D721Med (cell line): ENCODE data around the gene LRRC28.

ENCODE experiments used
- DNase-seq: peaks from one replicate; pipeline ENCODE4 v3.0.0; 2011; ENCODE audit warnings: low spot score; ENCODE audit not compliant: insufficient read length
- FAIRE-seq: peaks from 2 replicates; lab custom pipeline; 2011; peaks lifted over from hg19 to GRCh38; lab: Jason Lieb, UNC
- CTCF ChIP-seq: IDR thresholded peaks from 2 replicates; pipeline ENCODE4 v1.5.1; 2012; ENCODE audit warnings: mild to moderate bottlenecking, control low read depth; ENCODE audit not compliant: insufficient read depth; ENCODE audit errors: missing control alignments

Gene LRRC28

GRCh38 chr15:99348412-99348811 is 97.1 kb downstream of the LRRC28 start:
- TF ChIP-seq CTCF: no peak
- DNase-seq (no peak), FAIRE-seq (no peak)

- DNase-seq (no peak), FAIRE-seq (no peak)
- TF ChIP-seq CTCF: no peak
Observed at GRCh38 chr15:99350408-99350807, 99.1 kb downstream of the LRRC28 start.

DNA sequence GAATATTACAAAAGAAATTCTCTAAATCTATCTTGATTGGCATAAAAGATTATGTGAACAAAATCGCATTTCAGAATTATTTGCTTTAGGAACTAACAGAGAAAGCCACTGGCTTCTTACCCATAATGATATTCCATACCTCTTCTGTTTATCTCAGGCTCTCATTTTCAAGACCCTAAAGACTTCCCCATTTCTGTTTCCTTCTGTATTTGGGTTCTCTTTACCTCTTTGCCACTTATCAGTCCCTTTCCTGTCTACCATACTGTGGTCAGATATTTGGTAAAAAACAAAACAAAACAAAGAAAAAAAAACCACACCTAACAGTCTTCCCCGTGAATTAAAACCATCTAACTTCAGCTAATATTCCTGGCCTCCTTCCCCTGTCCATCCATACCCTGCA is 108.5 kb downstream of the LRRC28 start:
- FAIRE-seq: no peak
- DNase-seq: no peak
- no peak for TF ChIP-seq CTCF

DNA sequence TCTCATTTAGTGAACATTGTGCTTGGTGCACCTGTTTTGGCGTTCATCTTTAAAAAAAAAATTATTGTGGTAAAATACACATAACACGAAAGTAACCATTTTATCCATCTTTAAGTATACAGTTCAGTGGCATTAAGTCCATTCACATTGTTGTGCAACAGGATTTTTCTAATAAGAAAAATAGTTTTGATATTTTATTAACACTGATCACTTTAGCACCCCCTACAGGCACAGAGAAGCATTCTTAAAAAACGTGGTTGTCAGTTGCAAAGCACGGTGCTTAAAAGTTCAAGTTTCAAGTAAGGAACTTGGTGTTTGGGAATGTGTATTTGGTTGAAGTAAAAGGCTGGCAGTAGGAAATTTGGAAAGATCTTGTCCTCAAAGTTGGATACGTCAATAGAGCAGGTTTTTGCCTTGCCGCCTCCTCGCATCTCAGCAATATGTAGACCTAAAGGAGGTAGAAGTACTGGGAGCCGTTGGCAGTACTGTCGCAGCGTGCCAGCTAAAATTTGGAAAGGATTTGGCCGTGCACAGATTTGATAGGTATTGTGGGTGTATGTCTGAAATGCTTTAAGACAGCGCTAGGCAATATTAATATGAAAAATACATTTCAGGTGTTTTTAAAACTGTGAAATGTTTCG is 110.4 kb downstream of the LRRC28 start:
- DNase-seq (no peak), FAIRE-seq (no peak)

GRCh38 chr15:99365242-99365641 is 114.0 kb downstream of the LRRC28 start:
- no peak for DNase-seq
- TF ChIP-seq CTCF: no peak
- no peak for FAIRE-seq

More for the DNA sequence above, 110.4 kb downstream of the LRRC28 start:
- peak; percentile 46 for TF ChIP-seq CTCF

DNA sequence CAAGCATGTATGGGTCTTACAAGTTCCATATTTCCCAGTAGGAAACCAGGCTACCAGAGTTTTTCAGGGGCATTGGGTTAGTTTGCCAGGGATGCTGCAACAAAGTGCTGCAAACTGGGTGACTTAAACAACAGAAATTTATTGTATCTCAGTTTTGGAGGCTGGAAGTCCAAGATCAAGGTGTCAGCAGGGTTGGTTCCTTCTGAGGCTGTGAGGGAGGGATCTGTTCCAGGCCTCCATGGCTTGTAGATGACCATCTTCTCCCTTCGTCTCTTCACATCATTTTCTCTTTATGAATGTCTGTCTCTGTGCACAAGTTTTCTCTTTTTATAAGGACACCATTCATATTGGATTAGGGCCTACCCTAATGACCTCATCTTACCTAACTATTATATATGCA is 114.7 kb downstream of the LRRC28 start:
- DNase-seq: no peak
- no peak for TF ChIP-seq CTCF
- FAIRE-seq: no peak

DNA sequence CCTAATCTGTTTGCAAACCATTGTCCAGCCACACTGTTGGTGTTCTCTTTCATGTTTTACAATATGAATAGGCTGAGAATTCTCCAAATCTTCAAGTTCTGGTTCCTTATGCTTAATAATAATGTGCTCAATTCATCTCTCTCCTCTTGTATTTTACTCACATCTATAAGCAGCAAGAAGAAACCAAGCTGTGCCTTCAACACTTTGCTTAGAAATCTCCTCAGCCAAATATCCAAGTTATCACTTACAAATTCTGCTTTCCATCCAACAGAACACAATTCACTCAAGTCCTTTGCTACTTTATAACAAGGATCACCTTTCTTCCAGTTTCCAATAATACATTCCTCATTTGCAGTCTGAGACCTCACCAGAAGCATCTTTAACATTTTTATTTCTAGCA is 117.5 kb downstream of the LRRC28 start:
- no peak for DNase-seq
- no peak for FAIRE-seq
- TF ChIP-seq CTCF: no peak
